ENCODE data around the gene MAPKAPK3. TPM values are rescaled to one million over a fixed set of nuclear protein-coding genes. Genes with fewer than 3 reads are reported as not detected.
"Not testable (repeated sequence)": the region's sequence is repeated elsewhere in the genome, so short reads cannot be mapped to it uniquely, and the experiment has no call there.

MAPKAPK3 gene
- total RNA-seq, 4 donors from 2014 or later, result 21.3 to 37.8 (median 26.9) TPM

DNA sequence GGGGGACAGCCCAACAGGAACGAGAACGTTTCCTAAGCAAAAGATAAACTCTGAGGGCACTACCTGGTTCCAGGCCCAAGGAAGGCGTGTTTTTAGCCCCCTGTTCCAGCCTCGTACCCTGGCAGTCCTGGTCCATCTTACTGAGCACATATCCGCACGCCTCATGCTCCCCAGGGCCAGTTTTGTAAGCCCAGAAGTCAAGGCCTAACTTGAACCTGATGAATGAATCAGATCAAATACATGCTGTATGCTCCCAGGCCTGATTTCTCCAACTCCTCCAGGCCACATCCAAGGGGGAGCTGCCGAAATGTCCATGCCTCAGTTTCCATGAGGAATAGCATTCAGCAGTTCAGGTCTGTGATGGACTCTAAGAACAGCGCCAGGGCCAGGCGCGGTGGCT lies 43.4 kb downstream of the MAPKAPK3 start:
- Histone ChIP-seq H3K27me3 (no peaks in the 10 kb centered on the region), H3K27ac (no peak overlapping the region), H3K9me3 (no peaks in the 10 kb centered on the region), H3K36me3 (no peaks in the 10 kb centered on the region), H3K4me1 (no peaks in the 10 kb centered on the region), H3K4me3 (no peak overlapping the region)
- in situ Hi-C loops (cut with MboI; ENCODE audit: low pct_ligation_motif_present in 1 of 4, low pct_unique_long_range_greater_than_20kb in 1 of 4, low sequenced_read_pairs in 3 of 4), result no loop called here
- intact Hi-C loops (cut with DNase I; ENCODE audit: low total_unique reads), result no loop called here
- TF ChIP-seq EP300 (IDR thresholded peaks at IDR 0.05; ENCODE audit: low read depth), result no peak
- 88% methylated on average over 10 of the region's 10 CpGs; no CpG with 5 or more reads in 1 of the 2 donors for WGBS, 2 donors (ENCODE audit: low coverage in 1 of 2)
- peak; percentile 3 for DNase-seq

DNA sequence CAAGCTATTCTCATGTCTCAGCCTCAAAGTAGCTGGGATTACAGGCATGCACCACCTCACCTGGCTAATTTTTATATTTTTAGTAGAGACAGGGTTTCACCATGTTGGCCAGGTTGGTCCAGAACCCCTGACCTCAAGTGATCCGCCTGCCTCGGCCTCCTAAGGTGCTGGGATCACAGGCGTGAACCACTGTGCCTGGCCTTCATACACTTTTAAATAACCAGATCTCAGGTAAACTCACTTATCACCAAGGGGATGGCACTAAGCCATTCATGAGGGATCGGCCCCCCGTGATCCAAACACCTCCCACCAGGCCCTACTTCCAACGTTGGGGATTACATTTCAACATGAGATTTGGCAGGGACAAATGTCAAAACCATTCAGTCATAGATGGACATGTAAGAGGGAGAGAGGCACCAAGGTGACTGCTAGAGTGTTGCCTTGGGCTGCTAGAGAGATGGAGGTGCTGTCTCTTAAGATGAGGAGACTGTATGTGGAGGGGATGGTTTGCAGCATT lies 44.4 kb downstream of the MAPKAPK3 start:
- Histone ChIP-seq H3K27me3 (no peaks in the 10 kb centered on the region), H3K9me3 (no peaks in the 10 kb centered on the region), H3K36me3 (no peaks in the 10 kb centered on the region), H3K4me3 (no peak overlapping the region), H3K4me1 (no peaks in the 10 kb centered on the region), H3K27ac (no peak overlapping the region)
- DNase-seq, result peak; percentile 4
- intact Hi-C loops (cut with DNase I; ENCODE audit: low total_unique reads), result no loop called here
- in situ Hi-C loops (cut with MboI; ENCODE audit: low pct_ligation_motif_present in 1 of 4, low pct_unique_long_range_greater_than_20kb in 1 of 4, low sequenced_read_pairs in 3 of 4), result no loop called here
- TF ChIP-seq POLR2A (IDR thresholded peaks at IDR 0.05) (no peak), EP300 (IDR thresholded peaks at IDR 0.05; ENCODE audit: low read depth) (no peak), POLR2AphosphoS5 (IDR thresholded peaks at IDR 0.05) (no peak)
- TF ChIP-seq, protein P1, sequence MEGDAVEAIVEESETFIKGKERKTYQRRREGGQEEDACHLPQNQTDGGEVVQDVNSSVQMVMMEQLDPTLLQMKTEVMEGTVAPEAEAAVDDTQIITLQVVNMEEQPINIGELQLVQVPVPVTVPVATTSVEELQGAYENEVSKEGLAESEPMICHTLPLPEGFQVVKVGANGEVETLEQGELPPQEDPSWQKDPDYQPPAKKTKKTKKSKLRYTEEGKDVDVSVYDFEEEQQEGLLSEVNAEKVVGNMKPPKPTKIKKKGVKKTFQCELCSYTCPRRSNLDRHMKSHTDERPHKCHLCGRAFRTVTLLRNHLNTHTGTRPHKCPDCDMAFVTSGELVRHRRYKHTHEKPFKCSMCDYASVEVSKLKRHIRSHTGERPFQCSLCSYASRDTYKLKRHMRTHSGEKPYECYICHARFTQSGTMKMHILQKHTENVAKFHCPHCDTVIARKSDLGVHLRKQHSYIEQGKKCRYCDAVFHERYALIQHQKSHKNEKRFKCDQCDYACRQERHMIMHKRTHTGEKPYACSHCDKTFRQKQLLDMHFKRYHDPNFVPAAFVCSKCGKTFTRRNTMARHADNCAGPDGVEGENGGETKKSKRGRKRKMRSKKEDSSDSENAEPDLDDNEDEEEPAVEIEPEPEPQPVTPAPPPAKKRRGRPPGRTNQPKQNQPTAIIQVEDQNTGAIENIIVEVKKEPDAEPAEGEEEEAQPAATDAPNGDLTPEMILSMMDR (IDR thresholded peaks at IDR 0.05), result no peak
- 83% methylated on average over 6 of the region's 6 CpGs; no CpG with 5 or more reads in 1 of the 2 donors for WGBS, 2 donors (ENCODE audit: low coverage in 1 of 2)

DNA sequence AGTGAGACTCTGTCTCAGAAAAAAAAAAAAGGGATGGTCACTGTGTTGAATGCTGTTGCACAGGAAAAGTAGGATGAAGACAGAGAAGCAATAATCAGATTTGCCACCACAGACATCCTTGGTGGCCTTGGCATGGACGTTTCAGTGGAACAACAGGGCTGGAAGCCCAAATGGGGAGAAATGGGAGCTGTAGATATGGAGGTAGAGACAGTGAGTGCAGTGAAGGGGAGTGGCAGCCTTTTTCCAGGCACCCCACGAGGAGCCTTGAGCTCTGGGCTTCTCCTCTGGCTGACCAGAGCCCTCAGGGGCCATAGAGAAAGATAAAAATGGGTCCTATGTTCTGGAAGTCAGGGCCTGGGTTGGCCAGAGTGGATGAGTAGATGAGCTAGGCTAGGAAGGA lies 45.5 kb downstream of the MAPKAPK3 start:
- no peaks in the 10 kb centered on the region for H3K4me1 ChIP-seq
- TF ChIP-seq, protein P1 (IDR thresholded peaks at IDR 0.05), result no peak
- TF ChIP-seq POLR2A (IDR thresholded peaks at IDR 0.05) (no peak), POLR2AphosphoS5 (IDR thresholded peaks at IDR 0.05) (no peak), EP300 (IDR thresholded peaks at IDR 0.05; ENCODE audit: low read depth) (no peak)
- DNase-seq, result peak; percentile 3
- H3K27ac ChIP-seq, result no peak overlapping the region
- in situ Hi-C loops (cut with MboI; ENCODE audit: low pct_ligation_motif_present in 1 of 4, low pct_unique_long_range_greater_than_20kb in 1 of 4, low sequenced_read_pairs in 3 of 4) (no loop called here), intact Hi-C loops (cut with DNase I; ENCODE audit: low total_unique reads) (no loop called here)
- H3K27me3 ChIP-seq, result no peaks in the 10 kb centered on the region
- no peaks in the 10 kb centered on the region for H3K36me3 ChIP-seq
- WGBS, 2 donors (ENCODE audit: low coverage in 1 of 2), result 14 to 34% methylated on average over 1 to 2 of the region's 2 CpGs
- no peak overlapping the region for H3K4me3 ChIP-seq
- no peaks in the 10 kb centered on the region for H3K9me3 ChIP-seq

DNA sequence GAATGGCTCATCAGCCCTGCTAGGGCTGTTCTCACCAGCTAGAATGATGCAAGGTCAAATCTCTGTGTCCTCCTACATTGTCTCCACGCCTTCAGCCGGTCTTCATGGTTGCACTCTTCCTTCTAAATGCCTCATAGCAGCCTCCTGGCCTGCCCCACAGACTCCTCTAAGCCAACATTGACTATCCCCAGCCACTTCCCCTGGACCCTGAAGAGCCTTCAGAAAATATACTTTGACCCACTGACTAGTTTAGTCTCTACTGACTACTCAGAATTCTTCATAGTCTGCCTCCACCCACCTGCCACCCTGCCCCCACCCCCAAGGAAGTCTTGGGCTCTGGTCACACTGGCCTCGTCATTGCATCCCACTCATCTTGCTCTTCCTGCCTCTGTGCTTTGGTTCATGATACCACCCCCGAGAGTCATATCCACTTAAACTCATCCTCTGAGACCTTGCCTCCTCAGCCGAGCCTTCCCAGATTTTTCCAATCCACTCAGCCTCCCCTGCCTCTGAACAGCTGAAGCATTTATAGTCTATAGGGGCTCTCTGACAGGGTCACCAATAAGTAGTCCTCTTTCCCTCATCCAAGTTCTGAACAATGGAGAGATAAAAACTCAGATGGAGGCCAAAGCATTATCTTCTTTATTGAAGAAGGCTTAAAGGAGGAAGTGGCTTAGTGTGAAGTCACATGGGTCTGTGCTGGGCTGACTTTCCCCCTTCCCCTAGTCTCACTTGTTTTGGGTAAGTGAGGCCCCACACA lies 48.3 kb downstream of the MAPKAPK3 start:
- TF ChIP-seq EP300 (IDR thresholded peaks at IDR 0.05; ENCODE audit: low read depth), result no peak
- TF ChIP-seq POLR2A (IDR thresholded peaks at IDR 0.05), result no peak
- TF ChIP-seq POLR2AphosphoS5 (IDR thresholded peaks at IDR 0.05), result no peak
- TF ChIP-seq, protein P1 (IDR thresholded peaks at IDR 0.05), result no peak
- in situ Hi-C loops (cut with MboI; ENCODE audit: low pct_ligation_motif_present in 1 of 4, low pct_unique_long_range_greater_than_20kb in 1 of 4, low sequenced_read_pairs in 3 of 4) (no loop called here), intact Hi-C loops (cut with DNase I; ENCODE audit: low total_unique reads) (no loop called here)
- Histone ChIP-seq H3K4me1 (no peaks in the 10 kb centered on the region), H3K36me3 (no peaks in the 10 kb centered on the region), H3K4me3 (no peak overlapping the region), H3K27ac (no peak overlapping the region), H3K27me3 (peaks cover 2% of the 10 kb centered on the region), H3K9me3 (no peaks in the 10 kb centered on the region)
- WGBS, 2 donors (ENCODE audit: low coverage in 1 of 2), result 81 to 84% methylated on average over 2 to 5 of the region's 5 CpGs
- no peak for DNase-seq

DNA sequence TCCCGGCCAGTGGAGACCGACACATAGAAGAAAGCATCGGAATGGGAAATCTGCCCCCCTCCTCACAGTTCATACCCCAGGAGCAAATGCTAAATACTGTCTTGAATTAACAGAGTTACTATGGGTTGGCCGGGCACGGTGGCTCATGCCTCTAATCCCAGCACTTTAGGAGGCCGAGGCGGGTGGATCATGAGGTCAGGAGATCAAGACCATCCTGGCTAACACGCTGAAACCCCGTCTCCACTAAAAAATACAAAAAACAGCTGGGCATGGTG lies 48.8 kb downstream of the MAPKAPK3 start:
- H3K4me1 ChIP-seq; H3K27ac ChIP-seq; H3K27me3 ChIP-seq; H3K4me3 ChIP-seq; intact Hi-C loops (cut with DNase I; ENCODE audit: low total_unique reads); H3K36me3 ChIP-seq; DNase-seq; in situ Hi-C loops (cut with MboI; ENCODE audit: low pct_ligation_motif_present in 1 of 4, low pct_unique_long_range_greater_than_20kb in 1 of 4, low sequenced_read_pairs in 3 of 4); H3K9me3 ChIP-seq: not testable (repeated sequence)
- WGBS, 2 donors (ENCODE audit: low coverage in 1 of 2), result 85 to 90% methylated on average over 2 to 9 of the region's 9 CpGs
